Measurements from ENCODE around the gene PILRB. TPM values are rescaled to one million over a fixed set of nuclear protein-coding genes. Genes with fewer than 3 reads are reported as not detected.

PILRB gene
- total and polyA plus RNA-seq, 2 of the 13 experiments (the other 11 are each of a cell fraction or from before 2014, with no cell fraction given), result 16.6 to 33.8 TPM

DNA sequence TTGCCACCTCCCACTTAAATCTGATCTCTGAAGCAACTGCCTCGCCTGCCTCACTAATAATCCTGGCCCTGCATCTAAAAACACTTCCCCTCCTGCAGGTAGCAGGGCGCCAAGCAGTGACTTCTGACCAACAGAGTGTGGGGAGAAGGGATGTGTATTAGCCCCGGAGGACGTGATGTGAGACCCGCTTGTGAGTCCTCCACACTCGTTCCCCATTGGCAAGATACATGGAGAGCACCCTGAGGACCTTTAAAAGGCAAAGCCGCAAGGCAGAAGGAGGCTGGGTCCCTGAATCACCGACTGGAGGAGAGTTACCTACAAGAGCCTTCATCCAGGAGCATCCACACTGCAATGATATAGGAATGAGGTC is 9.3 kb downstream of the PILRB start:
- Histone ChIP-seq H3K9ac (ENCODE audit: insufficient read depth, low read depth, low read length) (no peak overlapping the region), H4K20me1 (ENCODE audit: insufficient read depth, low read length) (no peaks in the 10 kb centered on the region), H3K4me2 (ENCODE audit: low read depth, low read length) (no peak overlapping the region), H3K9me3 (ENCODE audit: low read length) (no peaks in the 10 kb centered on the region), H3K4me1 (ENCODE audit: insufficient read depth, low read length) (no peaks in the 10 kb centered on the region), H2AFZ (ENCODE audit: low read length) (no peak overlapping the region), H3K4me3 (replicated peaks in 1 of 3; ENCODE audit: insufficient read depth in 1 of 3, low read depth in 2 of 3, low read length in 3 of 3) (no peak overlapping the region), H3K36me3 (replicated peaks in 1 of 2; ENCODE audit: control insufficient read depth in 1 of 2, insufficient read depth in 2 of 2, low read length in 2 of 2) (peaks cover 2 to 6% of the 10 kb centered on the region in 2 experiments; a peak in 4 of 5 replicates), H3K27ac (ENCODE audit: extremely low read length, insufficient read depth, low read length) (no peak overlapping the region), H3K27me3 (ENCODE audit: control insufficient read depth in 1 of 2, insufficient read depth in 2 of 2, low read length in 2 of 2) (no peaks in the 10 kb centered on the region), H3K79me2 (ENCODE audit: insufficient read depth, low read length) (no peaks in the 10 kb centered on the region)
- CTCF ChIA-PET (ENCODE audit: low intra/inter-chr PET ratio, low total read pairs), result no interaction called here
- FAIRE-seq, result no peak
- in situ Hi-C loops (cut with HindIII; ENCODE audit: extremely low pct_ligation_motif_present, low pct_unique_long_range_greater_than_20kb), result no loop called here
- WGBS (ENCODE audit: low lambda C conversion rate), result 100% methylated on average over 7 of the region's 8 CpGs
- TF ChIP-seq, protein P1, sequence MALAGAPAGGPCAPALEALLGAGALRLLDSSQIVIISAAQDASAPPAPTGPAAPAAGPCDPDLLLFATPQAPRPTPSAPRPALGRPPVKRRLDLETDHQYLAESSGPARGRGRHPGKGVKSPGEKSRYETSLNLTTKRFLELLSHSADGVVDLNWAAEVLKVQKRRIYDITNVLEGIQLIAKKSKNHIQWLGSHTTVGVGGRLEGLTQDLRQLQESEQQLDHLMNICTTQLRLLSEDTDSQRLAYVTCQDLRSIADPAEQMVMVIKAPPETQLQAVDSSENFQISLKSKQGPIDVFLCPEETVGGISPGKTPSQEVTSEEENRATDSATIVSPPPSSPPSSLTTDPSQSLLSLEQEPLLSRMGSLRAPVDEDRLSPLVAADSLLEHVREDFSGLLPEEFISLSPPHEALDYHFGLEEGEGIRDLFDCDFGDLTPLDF (CRISPR knock-in tag; IDR thresholded peaks at IDR 0.05), result no peak
- TF ChIP-seq POLR2G (IDR thresholded peaks at IDR 0.05; ENCODE audit: low read depth, low read length), result peak; percentile 21; the same call in 1 of the 2 replicates
- intact Hi-C loops (cut with micrococcal nuclease; ENCODE audit: unreplicated experiment), result no loop called here
- no peak for ATAC-seq
- POLR2A ChIA-PET, result no interaction called here
- no peak for DNase-seq (ENCODE audit: low spot score)
- no TSS peak for BruUV-seq (replicated peaks)

DNA sequence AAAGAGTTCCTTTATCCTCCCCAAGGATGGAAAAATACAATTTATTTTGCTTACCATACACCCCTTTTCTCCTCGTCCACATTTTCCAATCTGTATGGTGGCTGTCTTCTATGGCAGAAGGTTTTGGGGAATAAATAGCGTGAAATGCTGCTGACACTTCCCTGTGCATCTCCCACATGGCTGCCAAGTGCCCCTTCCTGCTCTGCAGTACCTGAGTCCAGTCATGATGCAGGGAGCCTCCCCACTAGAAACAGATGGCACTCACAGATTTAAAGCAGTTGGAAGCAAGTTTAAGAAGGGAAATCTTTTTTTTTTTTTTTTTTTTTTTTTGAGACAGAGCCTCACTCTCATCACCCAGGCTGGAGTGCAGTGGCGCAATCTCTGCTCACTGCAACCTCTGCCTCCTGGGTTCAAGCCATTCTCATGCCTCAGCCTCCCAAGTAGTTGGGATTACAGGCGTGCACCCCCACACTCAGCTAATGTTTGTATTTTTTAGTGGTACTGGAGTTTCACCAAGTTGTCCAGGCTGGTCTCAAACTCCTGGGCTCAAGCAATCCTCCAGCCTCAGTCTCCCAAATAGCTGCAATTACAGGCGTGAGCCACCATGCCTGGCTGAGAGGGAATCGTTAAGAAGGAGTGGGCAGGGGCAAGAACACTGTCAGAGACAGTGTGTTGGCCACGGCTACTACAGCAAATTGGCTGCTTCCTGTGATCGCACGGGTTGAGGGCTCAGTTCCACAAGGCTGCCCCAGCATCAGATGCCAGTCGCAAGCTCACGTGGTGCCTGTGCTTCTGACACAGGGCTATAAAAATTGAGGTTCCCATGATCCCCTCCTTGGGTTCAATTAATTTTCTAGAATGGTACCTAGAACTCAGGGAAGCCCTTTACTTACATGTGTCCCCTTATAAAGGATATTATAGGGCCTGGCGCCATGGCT is 10.0 kb downstream of the PILRB start:
- TF ChIP-seq ZC3H13 (CRISPR knock-in tag; IDR thresholded peaks at IDR 0.05) (0 out of 2 replicates have a peak, but pooled peaks have one; percentile 28), MLLT10 (CRISPR knock-in tag; IDR thresholded peaks at IDR 0.05) (no peak)
- Histone ChIP-seq H2AFZ (ENCODE audit: low read length) (no peak overlapping the region), H3K9ac (ENCODE audit: insufficient read depth, low read depth, low read length) (no peak overlapping the region), H3K4me3 (replicated peaks in 1 of 3; ENCODE audit: insufficient read depth in 1 of 3, low read depth in 2 of 3, low read length in 3 of 3) (no peak overlapping the region), H3K79me2 (ENCODE audit: insufficient read depth, low read length) (no peaks in the 10 kb centered on the region), H3K4me1 (ENCODE audit: insufficient read depth, low read length) (peaks cover under 1% of the 10 kb centered on the region; the same call in 1 of the 2 replicates), H3K27ac (ENCODE audit: extremely low read length, insufficient read depth, low read length) (no peak overlapping the region), H4K20me1 (ENCODE audit: insufficient read depth, low read length) (no peaks in the 10 kb centered on the region), H3K4me2 (ENCODE audit: low read depth, low read length) (no peak overlapping the region), H3K36me3 (replicated peaks in 1 of 2; ENCODE audit: control insufficient read depth in 1 of 2, insufficient read depth in 2 of 2, low read length in 2 of 2) (no peaks in the 10 kb centered on the region; a peak in 2 of 5 replicates), H3K9me3 (ENCODE audit: low read length) (no peaks in the 10 kb centered on the region), H3K27me3 (ENCODE audit: control insufficient read depth in 1 of 2, insufficient read depth in 2 of 2, low read length in 2 of 2) (no peaks in the 10 kb centered on the region)
- FAIRE-seq (no peak), ATAC-seq (no peak), DNase-seq (ENCODE audit: low spot score) (no peak)
- no TSS peak for BruUV-seq (replicated peaks)
- in situ Hi-C loops (cut with HindIII; ENCODE audit: extremely low pct_ligation_motif_present, low pct_unique_long_range_greater_than_20kb) (no loop called here), intact Hi-C loops (cut with micrococcal nuclease; ENCODE audit: unreplicated experiment) (no loop called here)
- POLR2A ChIA-PET, result no interaction called here
- CTCF ChIA-PET (ENCODE audit: low intra/inter-chr PET ratio, low total read pairs), result no interaction called here
- WGBS (ENCODE audit: low lambda C conversion rate), result 99% methylated on average over 5 of the region's 12 CpGs
